Fibroblast of gingiva (primary cell): ENCODE measurements around the gene TMEM167A.
A peak's percentile ranks its signal among the peaks of the same experiment; 100 is the strongest.
"Not testable (repeated sequence)": the region's sequence is repeated elsewhere in the genome, so short reads cannot be mapped to it uniquely, and the experiment has no call there.

ENCODE experiments used
- DNase-seq: peaks from one replicate; pipeline ENCODE4 v3.0.0-alpha.2; 2011; ENCODE audit warnings: low read depth

Gene TMEM167A

GRCh38 chr5:83090169-83090568, 13.0 kb upstream of the TMEM167A start:
- DNase-seq: no peak

- DNase-seq: no peak
Observed at GRCh38 chr5:83085106-83085505, 7.9 kb upstream of the TMEM167A start.

GRCh38 chr5:83084336-83084735, 7.1 kb upstream of the TMEM167A start:
- DNase-seq: peak; percentile 78

- DNase-seq: no peak
Observed at GRCh38 chr5:83082750-83083149, 5.6 kb upstream of the TMEM167A start.

- DNase-seq: peak; percentile 5
Observed at GRCh38 chr5:83077662-83078261, 568 bp upstream of the TMEM167A start.

DNA sequence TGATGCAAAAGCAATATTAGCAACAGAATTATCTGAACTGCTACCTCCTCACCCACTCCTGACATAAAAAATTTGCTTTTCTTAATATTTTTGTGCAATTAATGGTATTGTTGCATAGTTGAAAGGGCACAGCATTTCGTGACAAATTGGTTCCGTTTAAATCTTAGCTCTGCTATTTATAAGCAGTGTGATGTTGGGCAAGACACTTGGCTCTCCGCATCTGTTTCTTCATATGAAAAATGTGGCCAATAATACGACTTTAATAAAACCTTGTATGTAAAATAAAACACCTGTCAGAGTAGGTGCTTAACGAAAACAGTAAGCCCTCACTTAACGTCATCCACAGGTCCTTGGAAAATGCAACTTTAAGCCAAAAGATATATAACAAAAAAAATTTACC, 4.2 kb downstream of the TMEM167A start:
- DNase-seq: peak; percentile 75

- no peak for DNase-seq
Observed at GRCh38 chr5:83071286-83072051, 5.7 kb downstream of the TMEM167A start.

DNA sequence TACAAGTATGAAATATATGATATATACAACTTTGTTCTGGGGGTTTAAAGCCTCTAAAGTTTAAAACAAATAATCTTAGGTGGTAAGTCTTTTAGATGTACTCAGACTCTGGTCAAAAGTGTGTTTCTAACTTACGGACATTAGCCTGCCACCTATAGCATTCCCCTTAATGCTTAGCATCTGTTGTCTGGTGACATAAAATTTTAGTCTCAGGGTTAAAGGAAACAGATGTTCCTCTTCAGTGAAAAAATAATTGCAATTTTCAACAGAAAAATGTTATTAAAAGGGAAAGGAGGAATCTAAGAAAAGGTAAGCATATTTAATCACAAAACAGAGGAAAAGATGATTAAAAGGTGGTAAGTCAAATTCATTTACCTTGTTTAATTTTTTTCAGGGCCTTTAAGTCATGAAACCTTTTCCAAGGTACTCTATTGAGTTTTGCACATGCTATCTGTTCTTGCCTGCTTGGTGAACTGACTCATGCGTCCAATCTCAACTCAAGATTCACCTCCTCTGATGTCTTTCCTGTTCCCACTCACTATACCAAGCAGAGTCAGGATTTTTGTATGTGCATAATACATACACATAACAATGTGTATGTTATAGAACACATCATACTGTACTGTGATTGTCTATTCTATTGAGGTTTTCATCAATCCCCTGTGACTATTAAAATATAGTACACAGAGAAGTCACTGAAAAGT, 7.9 kb downstream of the TMEM167A start:
- DNase-seq: no peak

GRCh38 chr5:83067377-83067776, 9.8 kb downstream of the TMEM167A start:
- DNase-seq: not testable (repeated sequence)

- no peak for DNase-seq
Observed at GRCh38 chr5:83066548-83067110, 10.6 kb downstream of the TMEM167A start.

DNA sequence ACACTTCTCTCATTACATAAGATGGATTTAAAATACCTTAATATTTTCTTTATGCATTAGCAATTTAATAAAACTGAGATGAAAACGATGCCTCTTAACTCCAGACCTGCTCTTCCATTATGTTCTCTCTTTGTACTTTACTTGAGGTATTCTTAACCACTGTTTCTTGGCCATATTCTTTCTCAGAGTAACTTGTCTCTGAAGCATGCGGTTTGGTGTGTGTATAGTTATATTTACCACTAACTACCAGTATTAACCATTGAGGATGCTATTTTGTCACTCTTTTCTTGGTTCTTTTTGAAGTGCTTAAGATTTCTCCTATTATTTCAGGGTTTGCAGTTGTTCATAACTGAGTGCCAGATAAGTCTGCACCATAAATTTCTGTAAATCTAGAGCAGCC, 17.9 kb downstream of the TMEM167A start:
- no peak for DNase-seq

DNA sequence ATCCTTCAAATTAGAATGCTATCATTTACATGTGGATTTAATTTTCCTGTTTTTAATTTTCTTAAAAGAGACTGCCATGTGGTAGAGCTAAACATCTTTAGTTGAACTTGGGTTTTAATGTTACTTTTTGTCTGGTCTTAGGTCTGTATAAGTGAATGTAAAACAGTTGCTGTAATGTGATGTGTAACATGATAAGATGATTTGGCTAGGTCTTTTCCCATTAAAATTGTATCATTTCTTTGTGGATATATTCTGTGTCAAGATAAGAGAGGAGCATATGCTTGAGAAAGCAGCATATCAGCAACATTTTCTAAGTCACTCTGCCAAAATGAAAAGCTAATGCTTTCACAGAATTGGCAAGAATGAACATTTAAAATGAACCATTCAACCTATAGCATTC, 18.5 kb downstream of the TMEM167A start:
- DNase-seq: no peak

- no peak for DNase-seq
Observed at GRCh38 chr5:83055166-83055565, 22.0 kb downstream of the TMEM167A start.

- DNase-seq: no peak
Observed at GRCh38 chr5:83050723-83051340, 26.4 kb downstream of the TMEM167A start.

DNA sequence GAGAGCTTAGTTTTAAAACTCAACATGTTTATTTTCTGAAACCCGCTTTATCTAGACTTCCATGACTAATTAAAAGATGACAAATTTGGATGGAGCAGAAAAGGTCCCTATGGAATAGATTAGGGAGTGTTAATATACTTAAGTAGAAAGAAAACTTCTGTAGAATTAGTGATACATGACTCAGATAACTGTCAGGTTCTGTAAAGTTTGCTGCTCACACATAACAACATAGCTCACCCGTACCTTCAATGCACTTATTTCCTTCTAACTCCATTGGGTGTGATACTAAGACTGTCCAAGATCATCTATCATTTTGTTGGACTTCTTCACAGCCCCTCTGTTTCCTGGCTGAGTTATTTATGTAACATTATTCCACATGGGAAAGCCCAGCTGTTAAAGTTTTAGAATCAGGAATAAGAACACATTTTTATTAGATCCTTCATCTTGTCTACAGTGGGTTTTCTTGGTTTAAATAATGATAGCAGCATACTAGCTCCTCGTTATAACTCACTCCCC, 27.8 kb downstream of the TMEM167A start:
- no peak for DNase-seq

GRCh38 chr5:83048811-83049210, 28.4 kb downstream of the TMEM167A start:
- DNase-seq: no peak

GRCh38 chr5:83048277-83048676, 28.9 kb downstream of the TMEM167A start:
- no peak for DNase-seq

GRCh38 chr5:83044926-83045325, 32.3 kb downstream of the TMEM167A start:
- DNase-seq: no peak

- no peak for DNase-seq
Observed at GRCh38 chr5:83042507-83042906, 34.7 kb downstream of the TMEM167A start.

DNA sequence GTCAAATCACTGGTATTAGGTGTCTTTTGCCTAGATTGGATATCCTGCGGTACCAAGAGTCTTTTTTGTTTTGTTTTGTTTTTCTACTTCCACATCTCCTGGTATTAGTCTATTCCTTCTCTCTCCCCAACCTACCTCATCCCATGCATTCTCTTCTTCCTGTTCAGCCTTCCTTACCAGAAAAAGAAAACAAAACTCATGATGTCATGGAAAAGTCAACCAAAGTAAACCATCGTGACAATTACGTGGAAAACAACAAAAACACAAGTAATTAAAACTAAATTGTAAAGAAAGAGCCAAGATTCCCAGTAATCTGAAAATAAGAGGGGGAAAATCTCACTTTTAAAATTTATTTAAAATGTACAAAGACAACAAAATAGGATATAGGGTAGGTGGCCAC, 38.3 kb downstream of the TMEM167A start:
- no peak for DNase-seq

DNA sequence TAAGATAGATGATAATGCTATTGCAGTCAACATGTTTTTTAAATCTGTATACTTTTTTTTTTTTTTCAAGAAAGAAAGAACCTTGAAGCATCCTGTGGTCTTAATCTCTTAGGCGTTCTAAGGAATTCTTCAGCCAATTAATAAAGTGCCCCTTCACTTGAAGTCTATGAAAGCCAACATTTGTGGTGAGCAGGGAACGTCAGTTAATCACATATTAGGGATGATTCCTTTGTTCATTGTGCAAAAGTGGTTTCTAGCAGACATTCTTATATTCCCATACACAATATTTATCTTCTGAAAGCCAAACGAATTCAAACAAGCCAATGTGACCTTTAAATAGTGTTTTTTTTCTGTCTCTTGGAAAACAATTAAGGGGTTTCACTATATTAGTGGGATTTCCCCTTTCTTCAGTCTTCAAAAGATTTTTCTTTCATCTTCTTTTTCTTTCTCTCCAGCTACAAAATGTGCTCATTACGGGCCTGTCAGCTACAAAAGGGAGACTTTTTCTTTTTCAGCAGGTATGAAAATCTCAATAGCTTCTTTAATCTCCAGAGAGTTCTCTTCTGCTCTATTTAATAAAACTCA, 40.1 kb downstream of the TMEM167A start:
- DNase-seq: no peak
